Activated CD8-positive, alpha-beta T cell treated with anti-CD3 and anti-CD28 coated beads for 36 hours (primary cell): ENCODE results near the gene DHRS2. TPM values are rescaled to one million over a fixed set of nuclear protein-coding genes. Genes with fewer than 3 reads are reported as not detected.
A peak's percentile ranks its signal among the peaks of the same experiment; 100 is the strongest.
"Not testable (repeated sequence)": the region's sequence is repeated elsewhere in the genome, so short reads cannot be mapped to it uniquely, and the experiment has no call there.

Source experiments
- ATAC-seq: fragments of 200-7000 bp; cut with Tn5 transposase; one replicate; pipeline ENCODE4 v1.10.0; 2021; ENCODE audit warnings: mild to moderate bottlenecking, moderate library complexity
- CTCF ChIA-PET: fragments of 350-600 bp; sonication (Branson Sonifier 250); formaldehyde crosslinking; loops from one replicate; lab custom pipeline; 2021; ENCODE audit warnings: antibody characterized with exemption; lab: Charles Lee
- POLR2A ChIA-PET: fragments of 350-600 bp; sonication (Branson Sonifier 250); formaldehyde crosslinking; loops from one replicate; lab custom pipeline; 2021; ENCODE audit warnings: antibody characterized with exemption; lab: Charles Lee
- DNase-seq: peaks from one replicate; pipeline ENCODE4 v3.0.0-alpha.2; 2020
- H3K27ac Mint-ChIP-seq: one replicate; pipeline ENCODE4 v1.8.0; 2021; ENCODE audit warnings: mild to moderate bottlenecking, mixed read lengths
- H3K27me3 Mint-ChIP-seq: one replicate; pipeline ENCODE4 v1.8.0; 2021; ENCODE audit warnings: mixed read lengths
- H3K36me3 Mint-ChIP-seq: one replicate; pipeline ENCODE4 v1.8.0; 2021; ENCODE audit warnings: low read depth, mixed read lengths
- H3K4me1 Mint-ChIP-seq: one replicate; pipeline ENCODE4 v1.8.0; 2021; ENCODE audit warnings: low read depth, mixed read lengths
- H3K4me3 Mint-ChIP-seq: one replicate; pipeline ENCODE4 v1.8.0; 2021; ENCODE audit warnings: mild to moderate bottlenecking, moderate library complexity, mixed read lengths
- H3K9me3 Mint-ChIP-seq: one replicate; pipeline ENCODE4 v1.8.0; 2021; ENCODE audit warnings: mixed read lengths
- intact Hi-C: fragments of 100-400 bp; cut with micrococcal nuclease; formaldehyde crosslinking; loops from one replicate; pipeline ENCODE4 v1.10.0; 2022
- total RNA-seq, 2 experiments: library from RNA; stranded (reverse); gene quantifications; one replicate each; pipeline ENCODE4 v1.2.3, GENCODE V29; 2021
- TF ChIP-seq, protein P1 (sequence below): fragments of 200-600 bp; IDR thresholded peaks from one replicate; pipeline ENCODE4 v1.8.0; 2022; ENCODE audit warnings: antibody characterized with exemption, mild to moderate bottlenecking

DHRS2 gene
- total RNA-seq, result 1 to 10 TPM; 3.3 to 3.5 TPM

GRCh38 chr14:23636317-23637211 lies at the start of gene DHRS2:
Gene DHRS2 (plus strand): TSS chr14:23636364. CDS start chr14:23638865, 2,501 bp downstream.
- peak; percentile 16 for DNase-seq
- Mint-ChIP-seq H3K4me1 (peaks cover 4% of the 10 kb centered on the region), H3K27me3 (no peaks in the 10 kb centered on the region), H3K27ac (no peak within 1 kb of the TSS), H3K4me3 (no peak within 1 kb of the TSS), H3K36me3 (no peaks in the 10 kb centered on the region), H3K9me3 (no peaks in the 10 kb centered on the region)
- intact Hi-C loops, result loop anchor here (10.0 kb wide), 1 partner anchor 278 kb away; no protein-coding TSS in a partner anchor
- TF ChIP-seq, protein P1, sequence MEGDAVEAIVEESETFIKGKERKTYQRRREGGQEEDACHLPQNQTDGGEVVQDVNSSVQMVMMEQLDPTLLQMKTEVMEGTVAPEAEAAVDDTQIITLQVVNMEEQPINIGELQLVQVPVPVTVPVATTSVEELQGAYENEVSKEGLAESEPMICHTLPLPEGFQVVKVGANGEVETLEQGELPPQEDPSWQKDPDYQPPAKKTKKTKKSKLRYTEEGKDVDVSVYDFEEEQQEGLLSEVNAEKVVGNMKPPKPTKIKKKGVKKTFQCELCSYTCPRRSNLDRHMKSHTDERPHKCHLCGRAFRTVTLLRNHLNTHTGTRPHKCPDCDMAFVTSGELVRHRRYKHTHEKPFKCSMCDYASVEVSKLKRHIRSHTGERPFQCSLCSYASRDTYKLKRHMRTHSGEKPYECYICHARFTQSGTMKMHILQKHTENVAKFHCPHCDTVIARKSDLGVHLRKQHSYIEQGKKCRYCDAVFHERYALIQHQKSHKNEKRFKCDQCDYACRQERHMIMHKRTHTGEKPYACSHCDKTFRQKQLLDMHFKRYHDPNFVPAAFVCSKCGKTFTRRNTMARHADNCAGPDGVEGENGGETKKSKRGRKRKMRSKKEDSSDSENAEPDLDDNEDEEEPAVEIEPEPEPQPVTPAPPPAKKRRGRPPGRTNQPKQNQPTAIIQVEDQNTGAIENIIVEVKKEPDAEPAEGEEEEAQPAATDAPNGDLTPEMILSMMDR, result no peak
- ChIA-PET CTCF (interaction anchor here (1.3 kb wide), 1 partner anchor 48 kb away, joined by 4 read pairs; no protein-coding TSS in a partner anchor), POLR2A (no interaction called here)
- no peak for ATAC-seq

DNA sequence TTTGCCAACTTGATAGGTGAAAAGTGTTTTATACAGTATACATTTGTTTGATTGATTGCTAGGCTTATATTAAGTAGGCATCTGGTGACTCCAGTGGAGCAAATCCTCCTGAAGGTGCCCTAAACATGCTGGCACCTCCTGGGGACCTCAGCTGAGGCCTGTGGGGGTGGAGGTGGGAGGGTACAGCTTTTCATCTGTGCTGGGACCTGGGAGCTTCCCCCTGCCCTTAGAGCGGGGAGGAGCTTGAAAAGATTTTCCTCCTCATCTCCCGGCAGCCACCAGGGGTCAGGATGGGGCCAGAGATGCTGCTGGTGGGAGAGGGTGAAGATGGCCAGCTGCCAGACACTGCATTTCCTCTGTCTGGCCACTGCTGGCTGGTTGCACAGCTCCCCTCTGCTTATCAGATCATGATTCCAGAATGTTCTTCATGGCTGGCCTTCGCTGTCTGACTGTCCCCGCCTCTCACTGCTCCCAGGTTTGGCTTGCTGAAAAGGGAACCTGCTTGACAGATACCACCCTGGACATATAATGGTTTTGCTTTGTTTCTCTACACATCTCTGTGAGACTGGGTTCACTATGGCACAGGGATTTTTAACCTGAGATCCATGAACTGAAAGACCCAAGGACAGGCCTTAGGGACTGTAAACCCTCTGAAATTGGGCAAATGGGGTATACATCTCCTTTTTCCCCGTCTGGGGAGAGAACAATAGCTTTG lies 47.1 kb upstream of the DHRS2 start:
- intact Hi-C loops, result no loop called here
- Mint-ChIP-seq H3K4me1 (peaks cover 11% of the 10 kb centered on the region), H3K9me3 (no peaks in the 10 kb centered on the region), H3K27ac (no peak overlapping the region), H3K4me3 (no peak overlapping the region), H3K27me3 (peaks cover 9% of the 10 kb centered on the region), H3K36me3 (no peaks in the 10 kb centered on the region)
- TF ChIP-seq, protein P1, result peak; percentile 82
- ATAC-seq (peak; percentile 100), DNase-seq (peak; percentile 91)
- ChIA-PET POLR2A (no interaction called here), CTCF (interaction anchor here (0.6 to 4.1 kb wide), 45 partner anchors 9 to 445 kb away, joined by 3 to 65 read pairs (median 4); partner anchors contain the start of genes DHRS2 and JPH4)

GRCh38 chr14:23589606-23590005 lies 46.6 kb upstream of the DHRS2 start:
- no peaks in the 10 kb centered on the region for H3K9me3 Mint-ChIP-seq
- DNase-seq, result no peak
- ChIA-PET POLR2A (no interaction called here), CTCF (interaction anchor here (0.9 to 4.1 kb wide), 37 partner anchors 8 to 365 kb away, joined by 3 to 65 read pairs (median 5); partner anchors contain the start of gene DHRS2)
- no peak for ATAC-seq
- H3K27me3 Mint-ChIP-seq, result peaks cover 9% of the 10 kb centered on the region
- no peak overlapping the region for H3K4me3 Mint-ChIP-seq
- TF ChIP-seq, protein P1, result no peak
- no peaks in the 10 kb centered on the region for H3K36me3 Mint-ChIP-seq
- H3K4me1 Mint-ChIP-seq, result peaks cover 11% of the 10 kb centered on the region
- H3K27ac Mint-ChIP-seq, result no peak overlapping the region
- intact Hi-C loops, result no loop called here

- DNase-seq (no peak), ATAC-seq (no peak)
- intact Hi-C loops, result no loop called here
- no peak overlapping the region for H3K4me3 Mint-ChIP-seq
- ChIA-PET CTCF (interaction anchor here (0.7 to 4.1 kb wide), 7 partner anchors 12 to 586 kb away, joined by 3 to 65 read pairs (median 6); no protein-coding TSS in a partner anchor), POLR2A (no interaction called here)
- peaks cover 11% of the 10 kb centered on the region for H3K4me1 Mint-ChIP-seq
- peaks cover 9% of the 10 kb centered on the region for H3K27me3 Mint-ChIP-seq
- H3K9me3 Mint-ChIP-seq, result no peaks in the 10 kb centered on the region
- no peak overlapping the region for H3K27ac Mint-ChIP-seq
- TF ChIP-seq, protein P1, result no peak
- no peaks in the 10 kb centered on the region for H3K36me3 Mint-ChIP-seq
Measured at GRCh38 chr14:23590198-23590597, 46.0 kb upstream of the DHRS2 start.

- H3K4me1 Mint-ChIP-seq, DNase-seq, H3K36me3 Mint-ChIP-seq, H3K4me3 Mint-ChIP-seq, ATAC-seq, H3K27me3 Mint-ChIP-seq, H3K9me3 Mint-ChIP-seq, H3K27ac Mint-ChIP-seq, POLR2A ChIA-PET, intact Hi-C loops: not testable (repeated sequence)
- CTCF ChIA-PET, result interaction anchor here (3.1 kb wide), 1 partner anchor 37 kb away, joined by 17 read pairs; no protein-coding TSS in a partner anchor
Measured at GRCh38 chr14:23594191-23594590, 42.0 kb upstream of the DHRS2 start.
